ENCODE data around the gene PVALEF. TPM values are rescaled to one million over a fixed set of nuclear protein-coding genes. Genes with fewer than 3 reads are reported as not detected.

Gene PVALEF
- polyA plus RNA-seq, 1 of the 3 experiments (the other 2 are of a cell fraction): not detected

GRCh38 chr17:81221842-81222619 lies 56.7 kb downstream of the PVALEF start:
- no peaks in the 10 kb centered on the region for H3K9me3 ChIP-seq
- peak; percentile 74 for DNase-seq
- H3K4me1 ChIP-seq (ENCODE audit: control insufficient read depth in 1 of 2, insufficient read depth in 2 of 2, low read depth in 1 of 2, low read length in 1 of 2): peaks cover 7 to 16% of the 10 kb centered on the region in 2 experiments; a peak in 3 of 4 replicates
- peak overlapping the region in 1 of 2 experiments; percentile 24; a peak in 1 of 4 replicates for H3K27ac ChIP-seq (ENCODE audit: low read depth in 2 of 2, low read length in 1 of 2)
- peak overlapping the region; percentile 76 to 94 for H3K4me3 ChIP-seq (ENCODE audit: low read depth in 2 of 2, low read length in 1 of 2)
- WGBS (ENCODE audit: low lambda C conversion rate): 25% methylated on average over 22 of the region's 24 CpGs
- peaks cover 0 to under 1% of the 10 kb centered on the region in 2 experiments for H3K36me3 ChIP-seq (replicated peaks in 1 of 2; ENCODE audit: control insufficient read depth in 1 of 2, insufficient read depth in 2 of 2, low read length in 1 of 2)
- peak overlapping the region; percentile 79 for H3K9ac ChIP-seq
- ChIA-PET CTCF (interaction anchor here (0.7 to 3.8 kb wide), 7 partner anchors 17 to 263 kb away, joined by 3 to 19 read pairs (median 4); partner anchors contain the start of genes NDUFAF8 and TEPSIN), POLR2A (interaction anchor here (0.6 to 1.2 kb wide), 4 partner anchors 8 to 854 kb away, joined by 3 to 7 read pairs (median 3); partner anchors contain the start of gene NDUFAF8)
- H3K79me2 ChIP-seq (ENCODE audit: insufficient read depth): peaks cover 17% of the 10 kb centered on the region
- H3F3A ChIP-seq (replicated peaks; ENCODE audit: insufficient read depth): peaks cover 19% of the 10 kb centered on the region
- H3K9me2 ChIP-seq: no peaks in the 10 kb centered on the region
- TF ChIP-seq EP300 (IDR thresholded peaks at IDR 0.05; ENCODE audit: borderline replicate concordance in 1 of 2, low read depth in 1 of 2, low read length in 1 of 2) (no peak), FOXJ3 (CRISPR knock-in tag; IDR thresholded peaks at IDR 0.05) (no peak), GABPA (IDR thresholded peaks at IDR 0.05; ENCODE audit: low read depth) (no peak), FOSL2 (IDR thresholded peaks at IDR 0.05; ENCODE audit: borderline replicate concordance, low read depth) (no peak), MEF2A (IDR thresholded peaks at IDR 0.05; ENCODE audit: borderline replicate concordance, low read depth) (no peak), MAX (IDR thresholded peaks at IDR 0.05; ENCODE audit: low read depth) (no peak), TAF1 (IDR thresholded peaks at IDR 0.05; ENCODE audit: borderline replicate concordance, low read depth, low read length) (no peak), YY1 (IDR thresholded peaks at IDR 0.05; ENCODE audit: low read depth) (no peak), USF2 (IDR thresholded peaks at IDR 0.05; ENCODE audit: borderline replicate concordance, low read depth, low read length) (no peak), ZBTB33 (IDR thresholded peaks at IDR 0.05; ENCODE audit: borderline replicate concordance, low read depth) (no peak), RXRA (IDR thresholded peaks at IDR 0.05; ENCODE audit: borderline replicate concordance, low read depth) (no peak), MXI1 (IDR thresholded peaks at IDR 0.05; ENCODE audit: low read depth, low read length) (no peak), CHD2 (IDR thresholded peaks at IDR 0.05; ENCODE audit: low read length, partially characterized antibody) (no peak)
- TF ChIP-seq, protein P1, sequence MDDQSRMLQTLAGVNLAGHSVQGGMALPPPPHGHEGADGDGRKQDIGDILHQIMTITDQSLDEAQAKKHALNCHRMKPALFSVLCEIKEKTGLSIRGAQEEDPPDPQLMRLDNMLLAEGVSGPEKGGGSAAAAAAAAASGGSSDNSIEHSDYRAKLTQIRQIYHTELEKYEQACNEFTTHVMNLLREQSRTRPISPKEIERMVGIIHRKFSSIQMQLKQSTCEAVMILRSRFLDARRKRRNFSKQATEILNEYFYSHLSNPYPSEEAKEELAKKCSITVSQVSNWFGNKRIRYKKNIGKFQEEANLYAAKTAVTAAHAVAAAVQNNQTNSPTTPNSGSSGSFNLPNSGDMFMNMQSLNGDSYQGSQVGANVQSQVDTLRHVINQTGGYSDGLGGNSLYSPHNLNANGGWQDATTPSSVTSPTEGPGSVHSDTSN (IDR thresholded peaks at IDR 0.05): no peak
- TF ChIP-seq, protein P2, sequence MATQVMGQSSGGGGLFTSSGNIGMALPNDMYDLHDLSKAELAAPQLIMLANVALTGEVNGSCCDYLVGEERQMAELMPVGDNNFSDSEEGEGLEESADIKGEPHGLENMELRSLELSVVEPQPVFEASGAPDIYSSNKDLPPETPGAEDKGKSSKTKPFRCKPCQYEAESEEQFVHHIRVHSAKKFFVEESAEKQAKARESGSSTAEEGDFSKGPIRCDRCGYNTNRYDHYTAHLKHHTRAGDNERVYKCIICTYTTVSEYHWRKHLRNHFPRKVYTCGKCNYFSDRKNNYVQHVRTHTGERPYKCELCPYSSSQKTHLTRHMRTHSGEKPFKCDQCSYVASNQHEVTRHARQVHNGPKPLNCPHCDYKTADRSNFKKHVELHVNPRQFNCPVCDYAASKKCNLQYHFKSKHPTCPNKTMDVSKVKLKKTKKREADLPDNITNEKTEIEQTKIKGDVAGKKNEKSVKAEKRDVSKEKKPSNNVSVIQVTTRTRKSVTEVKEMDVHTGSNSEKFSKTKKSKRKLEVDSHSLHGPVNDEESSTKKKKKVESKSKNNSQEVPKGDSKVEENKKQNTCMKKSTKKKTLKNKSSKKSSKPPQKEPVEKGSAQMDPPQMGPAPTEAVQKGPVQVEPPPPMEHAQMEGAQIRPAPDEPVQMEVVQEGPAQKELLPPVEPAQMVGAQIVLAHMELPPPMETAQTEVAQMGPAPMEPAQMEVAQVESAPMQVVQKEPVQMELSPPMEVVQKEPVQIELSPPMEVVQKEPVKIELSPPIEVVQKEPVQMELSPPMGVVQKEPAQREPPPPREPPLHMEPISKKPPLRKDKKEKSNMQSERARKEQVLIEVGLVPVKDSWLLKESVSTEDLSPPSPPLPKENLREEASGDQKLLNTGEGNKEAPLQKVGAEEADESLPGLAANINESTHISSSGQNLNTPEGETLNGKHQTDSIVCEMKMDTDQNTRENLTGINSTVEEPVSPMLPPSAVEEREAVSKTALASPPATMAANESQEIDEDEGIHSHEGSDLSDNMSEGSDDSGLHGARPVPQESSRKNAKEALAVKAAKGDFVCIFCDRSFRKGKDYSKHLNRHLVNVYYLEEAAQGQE (IDR thresholded peaks at IDR 0.05; ENCODE audit: low read depth, low read length): no peak
- TF ChIP-seq, protein P3, sequence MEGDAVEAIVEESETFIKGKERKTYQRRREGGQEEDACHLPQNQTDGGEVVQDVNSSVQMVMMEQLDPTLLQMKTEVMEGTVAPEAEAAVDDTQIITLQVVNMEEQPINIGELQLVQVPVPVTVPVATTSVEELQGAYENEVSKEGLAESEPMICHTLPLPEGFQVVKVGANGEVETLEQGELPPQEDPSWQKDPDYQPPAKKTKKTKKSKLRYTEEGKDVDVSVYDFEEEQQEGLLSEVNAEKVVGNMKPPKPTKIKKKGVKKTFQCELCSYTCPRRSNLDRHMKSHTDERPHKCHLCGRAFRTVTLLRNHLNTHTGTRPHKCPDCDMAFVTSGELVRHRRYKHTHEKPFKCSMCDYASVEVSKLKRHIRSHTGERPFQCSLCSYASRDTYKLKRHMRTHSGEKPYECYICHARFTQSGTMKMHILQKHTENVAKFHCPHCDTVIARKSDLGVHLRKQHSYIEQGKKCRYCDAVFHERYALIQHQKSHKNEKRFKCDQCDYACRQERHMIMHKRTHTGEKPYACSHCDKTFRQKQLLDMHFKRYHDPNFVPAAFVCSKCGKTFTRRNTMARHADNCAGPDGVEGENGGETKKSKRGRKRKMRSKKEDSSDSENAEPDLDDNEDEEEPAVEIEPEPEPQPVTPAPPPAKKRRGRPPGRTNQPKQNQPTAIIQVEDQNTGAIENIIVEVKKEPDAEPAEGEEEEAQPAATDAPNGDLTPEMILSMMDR (IDR thresholded peaks at IDR 0.05): no peak
- TF ChIP-seq, protein P4, sequence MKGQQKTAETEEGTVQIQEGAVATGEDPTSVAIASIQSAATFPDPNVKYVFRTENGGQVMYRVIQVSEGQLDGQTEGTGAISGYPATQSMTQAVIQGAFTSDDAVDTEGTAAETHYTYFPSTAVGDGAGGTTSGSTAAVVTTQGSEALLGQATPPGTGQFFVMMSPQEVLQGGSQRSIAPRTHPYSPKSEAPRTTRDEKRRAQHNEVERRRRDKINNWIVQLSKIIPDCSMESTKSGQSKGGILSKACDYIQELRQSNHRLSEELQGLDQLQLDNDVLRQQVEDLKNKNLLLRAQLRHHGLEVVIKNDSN (IDR thresholded peaks at IDR 0.05; ENCODE audit: borderline replicate concordance, low read depth): no peak
- TF ChIP-seq, protein P5, sequence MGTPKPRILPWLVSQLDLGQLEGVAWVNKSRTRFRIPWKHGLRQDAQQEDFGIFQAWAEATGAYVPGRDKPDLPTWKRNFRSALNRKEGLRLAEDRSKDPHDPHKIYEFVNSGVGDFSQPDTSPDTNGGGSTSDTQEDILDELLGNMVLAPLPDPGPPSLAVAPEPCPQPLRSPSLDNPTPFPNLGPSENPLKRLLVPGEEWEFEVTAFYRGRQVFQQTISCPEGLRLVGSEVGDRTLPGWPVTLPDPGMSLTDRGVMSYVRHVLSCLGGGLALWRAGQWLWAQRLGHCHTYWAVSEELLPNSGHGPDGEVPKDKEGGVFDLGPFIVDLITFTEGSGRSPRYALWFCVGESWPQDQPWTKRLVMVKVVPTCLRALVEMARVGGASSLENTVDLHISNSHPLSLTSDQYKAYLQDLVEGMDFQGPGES (IDR thresholded peaks at IDR 0.05; ENCODE audit: low read depth, low read length): no peak
- no peaks in the 10 kb centered on the region for H3K27me3 ChIP-seq (ENCODE audit: insufficient read depth)
- H4K20me1 ChIP-seq (ENCODE audit: insufficient read depth): no peaks in the 10 kb centered on the region
- peak overlapping the region; percentile 82 for H2AFZ ChIP-seq (ENCODE audit: low read depth)
- H3K4me2 ChIP-seq: peak overlapping the region; percentile 100
